KOPT-K1 (cell line): Measurements from ENCODE around the gene KIZ.

Source experiments
- H3K27ac ChIP-seq: fragments of 200-600 bp; sonication (generic); 2 replicates; pipeline ENCODE4 v1.5.1; 2016; ENCODE audit warnings: antibody characterized with exemption, mild to moderate bottlenecking, low read depth, low read length; ENCODE audit not compliant: poor library complexity, severe bottlenecking
- H3K36me3 ChIP-seq: fragments of 200-600 bp; sonication (generic); 2 replicates; pipeline ENCODE4 v1.5.1; 2017; ENCODE audit warnings: antibody characterized with exemption, mild to moderate bottlenecking, low read length, moderate library complexity; ENCODE audit not compliant: insufficient read depth
- H3K9me3 ChIP-seq: fragments of 200-600 bp; sonication (generic); 2 replicates; pipeline ENCODE4 v1.5.1; 2017; ENCODE audit warnings: antibody characterized with exemption, low read length, mild to moderate bottlenecking; ENCODE audit not compliant: insufficient read depth, poor library complexity, severe bottlenecking

The KIZ gene

GRCh38 chr20:21125849-21126580, at the start of gene KIZ:
Gene KIZ, plus strand, starts transcription at chr20:21126082. Its CDS starts 34 bp downstream, at chr20:21126116.
- H3K27ac ChIP-seq = peak within 1 kb of the TSS; percentile 65
- H3K9me3 ChIP-seq = no peaks in the 10 kb centered on the region
- no peaks in the 10 kb centered on the region for H3K36me3 ChIP-seq

- H3K36me3 ChIP-seq = no peaks in the 10 kb centered on the region
Measured at GRCh38 chr20:21077809-21078345, 48.0 kb upstream of the KIZ start.

GRCh38 chr20:21082584-21082983, 43.3 kb upstream of the KIZ start:
- no peaks in the 10 kb centered on the region for H3K9me3 ChIP-seq
- H3K27ac ChIP-seq = no peak overlapping the region
- no peaks in the 10 kb centered on the region for H3K36me3 ChIP-seq

More at GRCh38 chr20:21077809-21078345, 48.0 kb upstream of the KIZ start:
- no peak overlapping the region for H3K27ac ChIP-seq
- no peaks in the 10 kb centered on the region for H3K9me3 ChIP-seq

- no peaks in the 10 kb centered on the region for H3K36me3 ChIP-seq
- H3K27ac ChIP-seq = no peak overlapping the region
- no peaks in the 10 kb centered on the region for H3K9me3 ChIP-seq
Measured at GRCh38 chr20:21083825-21084325, 42.0 kb upstream of the KIZ start.

- Histone ChIP-seq H3K27ac (no peak overlapping the region), H3K9me3 (no peaks in the 10 kb centered on the region)
Measured at GRCh38 chr20:21087862-21088540, 37.9 kb upstream of the KIZ start.

GRCh38 chr20:21089391-21089790, 36.5 kb upstream of the KIZ start:
- Histone ChIP-seq H3K27ac (no peak overlapping the region), H3K36me3 (no peaks in the 10 kb centered on the region), H3K9me3 (no peaks in the 10 kb centered on the region)

More at GRCh38 chr20:21087862-21088540, 37.9 kb upstream of the KIZ start:
- H3K36me3 ChIP-seq = no peaks in the 10 kb centered on the region

- Histone ChIP-seq H3K27ac (no peak overlapping the region), H3K36me3 (no peaks in the 10 kb centered on the region), H3K9me3 (no peaks in the 10 kb centered on the region)
Measured at GRCh38 chr20:21090111-21090618, 35.7 kb upstream of the KIZ start.

- no peak overlapping the region for H3K27ac ChIP-seq
- no peaks in the 10 kb centered on the region for H3K9me3 ChIP-seq
- H3K36me3 ChIP-seq = no peaks in the 10 kb centered on the region
Measured at GRCh38 chr20:21090721-21091120, 35.2 kb upstream of the KIZ start.

- no peaks in the 10 kb centered on the region for H3K36me3 ChIP-seq
- H3K27ac ChIP-seq = no peak overlapping the region
Measured at GRCh38 chr20:21092806-21093205, 33.1 kb upstream of the KIZ start.

GRCh38 chr20:21096321-21097043, 29.4 kb upstream of the KIZ start:
- Histone ChIP-seq H3K9me3 (no peaks in the 10 kb centered on the region), H3K36me3 (no peaks in the 10 kb centered on the region), H3K27ac (no peak overlapping the region)

More at GRCh38 chr20:21092806-21093205, 33.1 kb upstream of the KIZ start:
- H3K9me3 ChIP-seq = no peaks in the 10 kb centered on the region

- H3K36me3 ChIP-seq = no peaks in the 10 kb centered on the region
- H3K9me3 ChIP-seq = no peaks in the 10 kb centered on the region
- H3K27ac ChIP-seq = no peak overlapping the region
Measured at GRCh38 chr20:21099751-21100577, 25.9 kb upstream of the KIZ start.

GRCh38 chr20:21100578-21101452, 25.1 kb upstream of the KIZ start:
- H3K36me3 ChIP-seq = no peaks in the 10 kb centered on the region
- H3K9me3 ChIP-seq = no peaks in the 10 kb centered on the region
- H3K27ac ChIP-seq = no peak overlapping the region

GRCh38 chr20:21101453-21101931, 24.4 kb upstream of the KIZ start:
- Histone ChIP-seq H3K27ac (no peak overlapping the region), H3K9me3 (no peaks in the 10 kb centered on the region), H3K36me3 (no peaks in the 10 kb centered on the region)
